ENCODE measurements around the gene TLE2.

DNA sequence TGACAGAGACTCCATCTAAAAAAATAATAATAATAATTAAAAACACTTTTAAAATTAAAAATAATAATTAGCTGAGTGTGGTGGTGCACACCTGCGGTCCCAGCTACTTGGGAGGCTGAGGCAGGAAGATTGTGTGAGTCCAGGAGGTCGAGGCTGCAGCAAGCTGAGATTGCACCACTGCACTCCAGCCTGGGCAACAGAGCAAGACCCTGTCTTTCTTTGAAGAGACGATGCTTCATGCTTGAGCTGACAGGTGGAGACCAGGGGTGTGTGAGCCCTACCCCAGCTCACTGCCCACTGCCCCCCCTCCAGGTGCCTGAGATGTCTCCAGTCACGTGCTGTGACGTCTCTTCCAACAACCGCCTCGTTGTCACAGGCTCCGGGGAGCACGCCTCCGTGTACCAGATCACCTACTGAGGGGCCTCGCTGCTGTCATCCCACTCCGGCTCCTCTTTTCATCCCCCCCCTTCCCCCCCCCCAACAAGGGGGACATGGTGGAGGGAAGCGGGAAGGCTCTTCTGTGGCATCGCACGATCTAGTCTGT is 34.4 kb downstream of the TLE2 start:
- TF ChIP-seq CTCF (IDR thresholded peaks at IDR 0.05) (no peak), POLR2A (IDR thresholded peaks at IDR 0.05) (no peak)
